Pancreas (tissue), 10 donors: ENCODE measurements around the gene EIF6. TPM values are rescaled to one million over a fixed set of nuclear protein-coding genes. Genes with fewer than 3 reads are reported as not detected.

Source experiments
- ATAC-seq, 4 donors: fragments of 200-7000 bp; cut with Tn5 transposase; one replicate each; pipeline versions ENCODE4 v1.8.0 to v1.9.1; 2020; ENCODE audit warnings: mild to moderate bottlenecking in 4 of 4, moderate library complexity in 4 of 4
- DNase-seq, 6 donors: peaks; one replicate each; pipeline ENCODE4 v3.0.0-alpha.2; 2020
- FAIRE-seq: peaks from 2 replicates; lab custom pipeline; 2012; peaks lifted over from hg19 to GRCh38; lab: Jason Lieb, UNC
- H3K27ac ChIP-seq, 4 donors: fragments of 200-600 bp; sonication (generic); 1 replicate in 3 of 4; 2 replicates in 1 of 4; pipeline versions ENCODE4 v1.5.0 to v1.8.0; 2020
- H3K27me3 ChIP-seq, 4 donors: fragments of 200-600 bp; one replicate each; pipeline ENCODE4 v1.8.0; 2021
- H3K36me3 ChIP-seq, 3 donors: fragments of 200-600 bp; sonication (generic) in 1 of 3; one replicate each; pipeline versions ENCODE4 v1.5.0 to v1.8.0; 2020 to 2021
- H3K4me1 ChIP-seq, 3 donors: fragments of 200-600 bp; one replicate each; pipeline ENCODE4 v1.8.0; 2021
- H3K4me3 ChIP-seq, 4 donors: fragments of 200-600 bp; sonication (generic) in 2 of 4; one replicate each; pipeline versions ENCODE4 v1.5.0 to v1.8.0; 2020 to 2021
- H3K9me3 ChIP-seq, 4 donors: fragments of 200-600 bp; one replicate each; pipeline ENCODE4 v1.8.0; 2021
- CTCF ChIP-seq, 4 donors: fragments of 200-600 bp; sonication (generic) in 3 of 4; IDR thresholded peaks; one replicate each; pipeline versions ENCODE4 v1.5.0 to v1.8.0; 2021; ENCODE audit warnings: antibody characterized with exemption in 4 of 4
- WGBS, 2 donors: extraction: QIAGEN DNeasy Blood & Tissue Kit; methylation state at CpG; one replicate each; pipeline ENCODE4 v1.1.7; 2013; 5-methylcytosine and 5-hydroxymethylcytosine counted together
- intact Hi-C, 3 donors: fragments of 100-400 bp; cut with DNase I; formaldehyde crosslinking; loops; one replicate each; pipeline versions ENCODE4 v1.11.1 to v1.14.2; 2022
- polyA plus RNA-seq, 2 donors: library from polyadenylated mRNA; stranded (reverse); fragments of 200-250 nt; gene quantifications; one replicate each; pipeline ENCODE4 v1.2.3, GENCODE V29; 2013
- total RNA-seq, 6 donors: library from RNA; stranded (reverse); fragmentation: NEBNext Ultra II Directional in 4 of 6; extraction: Animal tissue kit (Norgen Biotek cat#: 25700) in 4 of 6; gene quantifications; one replicate each; pipeline versions ENCODE4 v1.2.1 to v1.2.4, GENCODE V29; 2021 to 2023
- donor health status: healthy with polysubstance abuse.
- donor health status: DM: no; HTN: no; CAD: no; lungs with moderate emphysema.
- donor health status: DM: no; HTN: no; CAD: no.
- donor health status: control.
- donor health status: control.
- donor health status: Bipolar disorder and iron deficiency.
- donor health status: DM: yes; HTN: yes; CAD: no.
- donor health status: DM: no; HTN: no; CAD: no.
- donor health status: DM: no; HTN: no; CAD: no.
- donor health status: DM: yes; HTN: yes; CAD: no.

Gene EIF6
- total and polyA plus RNA-seq, 8 donors = 30.6 to 79.4 (median 50.4) TPM

DNA sequence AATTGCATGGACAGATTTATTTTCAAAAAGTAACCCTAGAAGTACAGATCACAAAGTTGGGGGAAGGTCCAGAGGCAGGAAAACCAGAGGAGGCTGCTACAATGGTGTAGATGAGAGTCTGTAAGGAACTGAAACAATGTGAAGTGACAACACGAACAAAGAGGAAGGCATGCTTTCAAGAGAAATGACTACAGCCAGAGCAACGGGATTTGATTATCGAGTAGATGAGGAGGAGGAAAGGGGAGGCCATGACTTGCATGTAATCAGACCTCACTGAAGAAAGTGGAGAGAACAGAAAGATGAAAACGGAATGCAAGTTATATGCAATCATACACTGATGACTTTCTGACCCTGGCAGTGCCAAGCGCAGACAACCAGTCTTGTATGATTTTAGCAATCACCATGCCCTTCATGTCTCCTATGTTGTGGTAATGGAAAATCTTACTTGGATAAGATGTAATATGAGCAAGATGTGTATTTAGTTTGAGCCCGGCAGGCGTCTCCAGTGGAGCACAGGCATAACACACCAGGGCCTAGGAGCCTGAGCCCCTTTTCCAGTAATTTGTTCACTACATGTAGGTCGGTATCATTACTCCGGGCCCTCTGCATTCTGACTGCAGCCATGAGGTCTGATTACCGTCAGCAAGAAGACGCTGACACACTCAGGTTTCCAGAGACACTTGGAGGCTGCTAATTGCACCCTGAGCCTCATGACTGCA, 41.6 kb upstream of the EIF6 start:
- Histone ChIP-seq H3K36me3 (no peaks in the 10 kb centered on the region), H3K9me3 (no peaks in the 10 kb centered on the region), H3K4me3 (no peak overlapping the region), H3K4me1 (peaks cover 0 to 5% (median 0%) of the 10 kb centered on the region in 3 donors), H3K27ac (no peak overlapping the region), H3K27me3 (no peaks in the 10 kb centered on the region)
- no peak for ATAC-seq
- intact Hi-C loops = no loop called here
- DNase-seq = no peak
- WGBS, 2 donors = 89 to 93% methylated on average over 11 of the region's 11 CpGs
- no peak for FAIRE-seq
- TF ChIP-seq CTCF (IDR thresholded peaks at IDR 0.05) = no peak

- no peaks in the 10 kb centered on the region for H3K9me3 ChIP-seq
- no peaks in the 10 kb centered on the region for H3K36me3 ChIP-seq
- no peak for DNase-seq
- 83 to 87% methylated on average over 6 of the region's 6 CpGs for WGBS, 2 donors
- peaks cover 0 to 5% (median 0%) of the 10 kb centered on the region in 3 donors for H3K4me1 ChIP-seq
- no peak overlapping the region for H3K27ac ChIP-seq
- no peaks in the 10 kb centered on the region for H3K27me3 ChIP-seq
- FAIRE-seq = no peak
- intact Hi-C loops = no loop called here
- H3K4me3 ChIP-seq = no peak overlapping the region
- ATAC-seq = no peak
- TF ChIP-seq CTCF (IDR thresholded peaks at IDR 0.05) = no peak
These were observed 40.8 kb upstream of the EIF6 start for GRCh38 chr20:35325401-35325800.

DNA sequence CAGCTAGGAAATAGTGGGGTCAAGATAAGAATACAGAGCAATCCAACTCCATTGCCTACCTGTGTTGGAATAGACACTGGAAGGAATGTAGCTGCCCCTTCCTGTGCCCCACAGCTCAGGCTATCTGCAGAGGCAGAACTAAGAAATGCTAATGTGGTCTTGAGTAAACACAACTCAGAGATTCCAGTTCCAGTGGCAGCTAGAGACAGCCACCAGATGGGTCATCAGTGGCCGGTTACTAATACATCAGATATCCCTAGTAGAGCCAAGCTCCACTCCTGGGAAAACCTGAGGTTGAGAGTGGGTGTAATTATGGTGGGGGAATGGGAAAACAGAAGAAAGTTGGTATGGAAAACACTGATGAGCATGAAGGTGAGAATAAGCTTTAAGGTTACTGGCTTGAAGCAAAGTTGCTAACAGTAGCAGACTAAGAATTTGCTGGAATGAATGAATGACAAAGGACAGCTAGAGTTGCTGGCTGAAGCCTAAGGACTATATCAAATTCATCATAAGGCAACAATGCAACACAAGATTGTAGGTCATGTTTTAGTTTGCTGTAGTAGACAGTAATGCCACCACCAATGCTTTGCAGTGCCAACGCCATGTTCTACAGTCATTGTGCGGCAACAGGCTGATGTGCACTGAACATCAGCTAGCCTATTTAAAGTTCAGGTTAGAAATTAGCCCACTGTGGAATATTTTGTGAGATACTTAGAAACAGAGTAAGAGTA, 36.0 kb upstream of the EIF6 start:
- intact Hi-C loops = no loop called here
- DNase-seq = no peak
- no peak for TF ChIP-seq CTCF (IDR thresholded peaks at IDR 0.05)
- Histone ChIP-seq H3K27ac (no peak overlapping the region), H3K4me3 (no peak overlapping the region), H3K4me1 (peaks cover 0 to 18% (median 0%) of the 10 kb centered on the region in 3 donors), H3K36me3 (no peaks in the 10 kb centered on the region), H3K27me3 (no peaks in the 10 kb centered on the region), H3K9me3 (no peaks in the 10 kb centered on the region)
- WGBS, 2 donors = 95 to 96% methylated on average over 3 of the region's 3 CpGs
- peak in 1 of 4 donors; percentile 21 for ATAC-seq
- no peak for FAIRE-seq

DNA sequence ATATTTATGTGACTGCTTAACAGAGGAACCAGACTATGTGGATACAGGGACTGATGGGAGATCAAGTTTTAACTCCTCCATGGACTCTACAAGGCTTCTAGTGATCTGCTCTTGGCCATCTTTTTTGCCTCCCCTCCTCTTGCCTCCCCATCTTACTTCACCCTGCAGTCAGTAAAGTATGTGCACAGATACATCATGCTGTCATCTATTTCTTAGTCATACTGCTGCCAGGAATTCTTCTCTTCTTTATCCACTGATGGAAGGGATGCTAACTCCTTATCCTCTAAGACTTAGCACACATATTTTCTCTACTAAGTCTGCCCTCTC, 35.3 kb upstream of the EIF6 start:
- Histone ChIP-seq H3K27me3 (no peaks in the 10 kb centered on the region), H3K4me1 (peaks cover 0 to 18% (median 0%) of the 10 kb centered on the region in 3 donors), H3K4me3 (no peak overlapping the region), H3K36me3 (no peaks in the 10 kb centered on the region), H3K9me3 (no peaks in the 10 kb centered on the region), H3K27ac (peak overlapping the region in 2 of 4 donors; percentile 76 to 84)
- no peak for DNase-seq
- intact Hi-C loops = no loop called here
- no peak for FAIRE-seq
- no peak for ATAC-seq
- no peak for TF ChIP-seq CTCF (IDR thresholded peaks at IDR 0.05)
